H9 (cell line): ENCODE measurements around the gene TMEM132D. TPM values are rescaled to one million over a fixed set of nuclear protein-coding genes. Genes with fewer than 3 reads are reported as not detected.

ENCODE experiments used
- DNase-seq: peaks from one replicate; pipeline ENCODE4 v3.0.0-alpha.2; 2017
- H2AFZ ChIP-seq: one replicate; pipeline ENCODE4 v1.6.1; 2013; ENCODE audit warnings: mild to moderate bottlenecking, low read length, control low read depth, moderate library complexity
- H2AK5ac ChIP-seq: 2 replicates; pipeline ENCODE4 v1.6.1; 2013; ENCODE audit warnings: low read length, control low read depth, mixed read lengths; ENCODE audit not compliant: insufficient read length
- H2BK120ac ChIP-seq: one replicate; pipeline ENCODE4 v1.6.1; 2013; ENCODE audit warnings: low read depth, mild to moderate bottlenecking, low read length, control low read depth, inconsistent platforms; ENCODE audit not compliant: poor library complexity, severe bottlenecking
- H2BK12ac ChIP-seq: 2 replicates; pipeline ENCODE4 v1.6.1; 2013; ENCODE audit warnings: low read length, control low read depth, mixed read lengths, low read depth; ENCODE audit not compliant: insufficient read length
- H2BK15ac ChIP-seq: 2 replicates; pipeline ENCODE4 v1.6.1; 2013; ENCODE audit warnings: low read depth, low read length, control low read depth
- H2BK20ac ChIP-seq: one replicate; pipeline ENCODE4 v1.6.1; 2013; ENCODE audit warnings: low read depth, mild to moderate bottlenecking, low read length, control low read depth, inconsistent platforms; ENCODE audit not compliant: poor library complexity, severe bottlenecking
- H2BK5ac ChIP-seq: 2 replicates; pipeline ENCODE4 v1.6.1; 2013; ENCODE audit warnings: low read length, control low read depth, mixed read lengths; ENCODE audit not compliant: insufficient read length
- H3K14ac ChIP-seq: 2 replicates; pipeline ENCODE4 v1.6.1; 2013; ENCODE audit warnings: low read length, control low read depth; ENCODE audit not compliant: insufficient read depth
- H3K18ac ChIP-seq: 2 replicates; pipeline ENCODE4 v1.6.1; 2013; ENCODE audit warnings: low read depth, mild to moderate bottlenecking, mixed read lengths, low read length, control low read depth; ENCODE audit not compliant: insufficient read length
- H3K23ac ChIP-seq: 2 replicates; pipeline ENCODE4 v1.6.1; 2013; ENCODE audit warnings: low read length, control low read depth, mixed read lengths, low read depth; ENCODE audit not compliant: insufficient read length
- H3K23me2 ChIP-seq: 2 replicates; pipeline ENCODE4 v1.6.1; 2013; ENCODE audit warnings: low read depth, mild to moderate bottlenecking, mixed read lengths, low read length, control low read depth; ENCODE audit not compliant: insufficient read length, poor library complexity, severe bottlenecking
- H3K27ac ChIP-seq: 2 replicates; pipeline ENCODE4 v1.5.1; 2013; ENCODE audit warnings: low read length, control low read depth, mixed read lengths, low read depth; ENCODE audit not compliant: insufficient read length
- H3K27me3 ChIP-seq: 2 replicates; pipeline ENCODE4 v1.6.1; 2013; ENCODE audit warnings: low read length, control low read depth, inconsistent platforms; ENCODE audit not compliant: insufficient read depth
- H3K4ac ChIP-seq: 2 replicates; pipeline ENCODE4 v1.6.1; 2013; ENCODE audit warnings: low read depth, mild to moderate bottlenecking, control low read depth, inconsistent platforms, low read length, moderate library complexity
- H3K4me1 ChIP-seq: 2 replicates; pipeline ENCODE4 v1.6.1; 2013; ENCODE audit warnings: low read length, control low read depth, inconsistent platforms; ENCODE audit not compliant: insufficient read depth
- H3K4me2 ChIP-seq: 2 replicates; pipeline ENCODE4 v1.6.1; 2013; ENCODE audit warnings: low read length, control low read depth, mixed read lengths; ENCODE audit not compliant: insufficient read length, insufficient read depth
- H3K56ac ChIP-seq: 2 replicates; pipeline ENCODE4 v1.6.1; 2013; ENCODE audit warnings: low read depth, mild to moderate bottlenecking, mixed read lengths, low read length, control low read depth; ENCODE audit not compliant: insufficient read length
- H3K79me1 ChIP-seq: 2 replicates; pipeline ENCODE4 v1.6.1; 2013; ENCODE audit warnings: low read depth, mild to moderate bottlenecking, moderate library complexity, low read length, control low read depth, inconsistent platforms; ENCODE audit not compliant: insufficient read depth, poor library complexity, severe bottlenecking
- H3K79me2 ChIP-seq: 2 replicates; pipeline ENCODE4 v1.6.1; 2013; ENCODE audit warnings: low read length, control low read depth, inconsistent platforms; ENCODE audit not compliant: insufficient read depth
- H3K9ac ChIP-seq: 2 replicates; pipeline ENCODE4 v1.6.1; 2013; ENCODE audit warnings: low read length, control low read depth, mixed read lengths; ENCODE audit not compliant: insufficient read length; ENCODE audit errors: extremely low read depth
- H3K9me3 ChIP-seq: one replicate; pipeline ENCODE4 v1.6.1; 2013; ENCODE audit warnings: low read depth, low read length, inconsistent platforms; ENCODE audit not compliant: control insufficient read depth
- H3T11ph ChIP-seq: one replicate; pipeline ENCODE4 v1.6.1; 2013; ENCODE audit warnings: mild to moderate bottlenecking, low read length, control low read depth, inconsistent platforms
- H4K20me1 ChIP-seq: one replicate; pipeline ENCODE4 v1.6.1; 2013; ENCODE audit not compliant: control insufficient read depth, insufficient read length, insufficient read depth
- H4K5ac ChIP-seq: 2 replicates; pipeline ENCODE4 v1.6.1; 2013; ENCODE audit warnings: low read depth, mild to moderate bottlenecking, mixed read lengths, low read length, control low read depth; ENCODE audit not compliant: insufficient read length
- H4K8ac ChIP-seq: replicated peaks from 2 replicates; pipeline ENCODE4 v1.6.1; 2013; ENCODE audit warnings: low read length, control low read depth, mixed read lengths, low read depth; ENCODE audit not compliant: insufficient read length
- H4K91ac ChIP-seq: 2 replicates; pipeline ENCODE4 v1.6.1; 2013; ENCODE audit warnings: low read depth, mild to moderate bottlenecking, moderate library complexity, mixed read lengths, low read length, control low read depth; ENCODE audit not compliant: insufficient read length
- H3K27ac Mint-ChIP-seq, 3 experiments: 2 replicates in 2 of 3; 3 replicates in 1 of 3; pipeline ENCODE4 v1.8.0; 2020 to 2021; ENCODE audit warnings: mixed read lengths in 3 of 3, mild to moderate bottlenecking in 1 of 3, moderate library complexity in 1 of 3
- H3K27me3 Mint-ChIP-seq: 2 replicates; pipeline ENCODE4 v1.8.0; 2021; ENCODE audit warnings: low read depth, mild to moderate bottlenecking, moderate library complexity, mixed read lengths
- H3K36me3 Mint-ChIP-seq, 3 experiments: 2 replicates in 2 of 3; 3 replicates in 1 of 3; pipeline ENCODE4 v1.8.0; 2020 to 2021; ENCODE audit warnings: low read depth in 3 of 3, mixed read lengths in 3 of 3; ENCODE audit not compliant: insufficient read depth in 1 of 3
- H3K4me1 Mint-ChIP-seq, 2 experiments: 2 replicates each; pipeline ENCODE4 v1.8.0; 2020; ENCODE audit warnings: mixed read lengths in 2 of 2
- H3K4me3 Mint-ChIP-seq, 2 experiments: 2 replicates in 1 of 2; 3 replicates in 1 of 2; pipeline ENCODE4 v1.8.0; 2020 to 2021; ENCODE audit warnings: mild to moderate bottlenecking in 2 of 2, mixed read lengths in 2 of 2, moderate library complexity in 1 of 2
- H3K9me3 Mint-ChIP-seq, 2 experiments: 2 replicates in 1 of 2; 3 replicates in 1 of 2; pipeline ENCODE4 v1.8.0; 2020; ENCODE audit warnings: mild to moderate bottlenecking in 2 of 2, mixed read lengths in 2 of 2, moderate library complexity in 1 of 2
- CTCF ChIP-seq: fragments of 200-600 bp; sonication (generic); conservative IDR thresholded peaks from 3 replicates; pipeline ENCODE4 v1.8.0; 2021; ENCODE audit warnings: antibody characterized with exemption, mild to moderate bottlenecking
- WGBS: extraction: QIAGEN DNeasy Blood & Tissue Kit; methylation state at CpG from one replicate; pipeline ENCODE4 v1.1.7; 2013; ENCODE audit warnings: missing lambda C conversion rate, low lambda C conversion rate, mixed read lengths; ENCODE audit not compliant: insufficient read length; ENCODE audit errors: extremely low coverage; 5-methylcytosine and 5-hydroxymethylcytosine counted together
- total RNA-seq: library from RNA; stranded (reverse); gene quantifications from 2 replicates; pipeline ENCODE4 v1.2.1, GENCODE V29; 2021

TMEM132D gene
- total RNA-seq, 1 experiment from 2014 or later, result 6.1 TPM

DNA sequence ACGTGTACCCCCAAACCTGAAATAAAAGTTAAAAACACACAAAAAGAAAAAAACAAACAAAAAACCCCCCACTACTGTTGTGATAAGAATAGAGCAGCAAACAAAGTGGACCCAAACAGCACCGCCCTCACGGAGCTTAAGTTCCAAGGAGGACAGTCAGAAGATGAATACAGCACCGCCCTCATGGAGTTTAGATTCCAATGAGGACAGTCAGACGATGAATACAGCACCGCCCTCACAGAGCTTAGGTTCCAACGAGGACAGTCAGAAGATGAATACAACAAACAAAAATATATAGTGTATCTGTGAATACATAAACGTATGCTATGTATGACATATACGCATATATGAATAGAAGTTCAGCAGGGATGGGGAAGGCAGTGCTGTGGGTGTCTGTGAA is 696.7 kb downstream of the TMEM132D start:
- Mint-ChIP-seq H3K27ac (no peak overlapping the region), H3K4me3 (no peak overlapping the region), H3K4me1 (peaks cover 17 to 20% of the 10 kb centered on the region in 2 experiments), H3K27me3 (no peaks in the 10 kb centered on the region; the same call in 1 of the 2 replicates), H3K36me3 (peaks cover 0 to 4% (median 0%) of the 10 kb centered on the region in 3 experiments; a peak in 2 of 7 replicates), H3K9me3 (no peaks in the 10 kb centered on the region; a peak in 1 of 5 replicates)
- Histone ChIP-seq H4K5ac (no peak overlapping the region), H2BK120ac (no peak overlapping the region), H3K27me3 (no peaks in the 10 kb centered on the region), H4K20me1 (no peaks in the 10 kb centered on the region), H3K4ac (no peak overlapping the region), H2AK5ac (no peak overlapping the region), H2BK15ac (no peak overlapping the region), H3K23me2 (no peaks in the 10 kb centered on the region), H3K14ac (no peak overlapping the region), H3K4me1 (no peaks in the 10 kb centered on the region; the same call in 1 of the 2 replicates), H2AFZ (no peak overlapping the region), H3T11ph (no peak overlapping the region), H3K4me2 (no peak overlapping the region), H3K79me1 (no peaks in the 10 kb centered on the region), H3K9me3 (no peaks in the 10 kb centered on the region), H2BK5ac (no peak overlapping the region), H3K79me2 (no peaks in the 10 kb centered on the region), H3K56ac (no peak overlapping the region), H3K9ac (no peak overlapping the region), H3K27ac (no peak overlapping the region), H2BK12ac (no peak overlapping the region), H3K23ac (no peak overlapping the region), H4K8ac (no peak overlapping the region), H3K18ac (no peak overlapping the region), H2BK20ac (no peak overlapping the region), H4K91ac (no peak overlapping the region)
- no peak for TF ChIP-seq CTCF
- no peak for DNase-seq
- no CpG with 5 or more reads among the region's 9 CpGs for WGBS
